GM18505 (cell line): ENCODE results near the gene SFXN5.
"Not testable (repeated sequence)": the region's sequence is repeated elsewhere in the genome, so short reads cannot be mapped to it uniquely, and the experiment has no call there.

Experiments used
- ATAC-seq: cut with Tn5 transposase; IDR thresholded peaks from one replicate; pipeline ENCODE4 v1.9.1; 2021; ENCODE audit not compliant: unreplicated experiment
- POLR2A ChIP-seq: IDR thresholded peaks from 4 replicates; pipeline ENCODE4 v1.6.1; 2011; ENCODE audit warnings: borderline replicate concordance; ENCODE audit not compliant: insufficient read depth, insufficient read length; ENCODE audit errors: extremely low read depth

SFXN5 gene

DNA sequence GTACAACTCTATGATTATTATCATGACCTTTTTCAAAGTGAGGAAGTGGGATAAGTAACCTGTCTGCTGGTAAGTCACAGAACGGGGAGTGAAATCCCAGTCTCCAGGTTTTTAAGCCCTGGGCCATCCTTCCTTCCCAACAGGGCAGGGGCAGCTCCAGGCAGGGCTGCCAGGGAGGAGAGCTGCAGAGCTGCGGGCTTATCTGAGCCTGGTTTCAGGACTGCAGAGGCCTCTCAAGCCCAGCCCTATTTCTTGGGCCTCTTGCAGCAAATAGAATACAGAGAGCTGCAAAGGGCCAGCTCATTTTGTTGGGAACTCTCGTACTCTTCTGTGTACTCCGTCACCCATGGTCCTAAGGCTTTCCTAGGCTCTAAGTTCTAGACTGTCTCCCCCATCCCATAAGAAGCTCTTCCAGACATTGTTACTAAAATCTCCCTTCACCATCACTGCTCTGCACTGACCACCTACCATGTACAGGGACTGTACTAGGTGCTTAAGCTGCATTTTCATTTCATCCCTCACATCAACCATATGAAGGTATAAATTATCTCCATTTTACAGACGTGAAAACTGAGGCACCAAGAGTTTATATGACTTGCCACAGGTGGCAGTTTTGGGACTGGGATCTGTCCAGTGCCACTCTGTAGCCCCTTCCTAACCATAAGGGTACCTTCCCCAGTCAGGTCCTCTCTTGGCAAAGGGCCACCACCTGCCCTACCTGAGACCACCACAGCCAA is 38.1 kb upstream of the SFXN5 start:
- TF ChIP-seq POLR2A: no peak
- ATAC-seq: no peak

DNA sequence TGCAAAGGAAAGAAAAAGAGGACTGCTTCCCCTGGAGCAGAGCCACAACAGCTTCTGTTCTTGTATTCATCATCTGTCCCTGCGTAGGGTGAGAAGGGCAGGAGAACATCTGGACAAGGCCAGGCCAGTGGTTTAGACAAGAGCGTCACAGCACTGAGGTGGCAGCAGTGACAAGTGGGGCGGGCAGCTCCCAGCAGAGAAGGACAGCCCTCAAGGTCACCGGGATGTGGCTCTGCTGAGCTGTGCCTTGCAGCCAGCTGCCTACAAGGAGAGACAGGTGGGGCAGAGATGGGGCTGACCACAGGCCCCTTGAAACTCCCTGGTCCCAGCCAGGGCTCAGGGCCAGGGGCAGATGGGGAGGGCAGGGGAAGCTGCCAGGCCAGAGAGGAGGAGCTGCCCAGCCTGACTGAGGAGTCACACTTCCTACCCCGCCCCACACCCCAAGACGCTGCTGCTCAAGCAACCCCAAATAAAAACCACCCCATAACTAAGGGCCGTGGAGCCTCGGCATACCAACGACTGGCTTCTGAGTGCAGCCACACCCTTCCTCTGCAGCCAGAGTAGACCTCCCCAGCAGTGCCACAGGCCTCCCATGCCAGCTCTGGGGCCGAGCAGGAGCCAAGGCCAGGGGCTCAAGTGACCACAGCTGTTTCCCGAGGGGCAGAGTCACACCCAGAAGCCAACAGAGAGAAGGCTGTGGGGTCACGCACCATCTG is 35.9 kb upstream of the SFXN5 start:
- no peak for ATAC-seq
- TF ChIP-seq POLR2A: no peak

DNA sequence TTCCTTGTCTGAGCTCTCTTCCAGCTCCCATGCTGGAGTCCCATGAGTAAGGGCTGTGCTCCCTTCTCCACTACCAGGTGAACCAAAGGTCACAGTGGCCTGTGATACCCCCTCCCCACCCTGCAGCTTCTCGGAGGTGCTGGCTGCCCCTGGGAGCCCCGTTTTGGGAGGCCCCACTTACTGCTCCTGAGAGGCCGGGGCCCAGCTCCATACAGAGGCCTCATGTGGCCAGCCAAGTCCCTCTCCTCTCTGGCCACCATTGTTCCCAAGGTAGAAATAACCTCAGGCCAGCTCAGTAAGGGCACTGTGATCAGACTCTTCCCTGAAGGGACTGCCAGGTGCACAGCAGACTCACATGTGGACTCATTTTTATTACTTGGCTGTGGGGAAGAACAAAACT is 35.3 kb upstream of the SFXN5 start:
- ATAC-seq: no peak
- no peak for TF ChIP-seq POLR2A

DNA sequence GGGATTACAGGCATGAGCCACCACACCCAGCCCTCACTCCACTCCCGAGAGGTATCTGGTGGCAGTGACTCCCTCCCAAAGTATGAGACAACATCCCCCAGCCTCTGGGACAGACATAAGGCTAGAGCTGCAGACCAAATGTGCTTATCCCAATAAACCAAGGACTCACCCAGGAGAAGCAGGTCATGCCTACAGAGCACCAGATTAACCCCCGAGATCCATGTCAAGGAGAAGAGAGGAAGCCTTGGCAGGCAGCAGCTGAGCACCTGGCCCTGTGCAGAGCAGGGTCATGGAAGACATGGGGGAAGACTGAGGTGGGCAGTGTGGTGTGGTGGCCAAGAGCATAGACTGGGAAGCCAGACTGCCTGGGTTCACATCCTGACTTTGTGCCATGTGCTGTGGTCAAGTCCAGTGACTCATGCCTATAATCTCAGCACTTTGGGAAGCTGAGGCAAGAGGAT is 34.0 kb upstream of the SFXN5 start:
- no peak for ATAC-seq
- no peak for TF ChIP-seq POLR2A

DNA sequence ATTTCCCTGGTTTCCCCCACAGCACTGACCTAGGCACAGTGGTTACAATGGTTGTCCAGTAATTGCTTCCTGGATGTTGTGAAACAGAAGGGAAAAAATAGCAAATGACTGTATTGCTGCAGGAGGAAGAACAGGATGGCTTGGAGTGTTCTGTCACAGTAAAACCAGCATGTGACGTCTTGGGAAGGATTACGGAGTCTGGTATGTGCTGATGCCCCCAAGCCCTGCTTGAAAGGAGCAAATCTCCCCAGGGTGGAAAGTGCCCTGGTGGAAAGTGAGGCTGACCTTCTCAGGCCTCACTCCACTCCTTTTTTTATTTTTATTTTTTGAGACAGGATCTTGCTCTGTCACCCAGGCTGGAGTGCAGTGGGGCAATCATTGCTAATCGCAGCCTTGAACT is 33.4 kb upstream of the SFXN5 start:
- ATAC-seq: no peak
- no peak for TF ChIP-seq POLR2A

DNA sequence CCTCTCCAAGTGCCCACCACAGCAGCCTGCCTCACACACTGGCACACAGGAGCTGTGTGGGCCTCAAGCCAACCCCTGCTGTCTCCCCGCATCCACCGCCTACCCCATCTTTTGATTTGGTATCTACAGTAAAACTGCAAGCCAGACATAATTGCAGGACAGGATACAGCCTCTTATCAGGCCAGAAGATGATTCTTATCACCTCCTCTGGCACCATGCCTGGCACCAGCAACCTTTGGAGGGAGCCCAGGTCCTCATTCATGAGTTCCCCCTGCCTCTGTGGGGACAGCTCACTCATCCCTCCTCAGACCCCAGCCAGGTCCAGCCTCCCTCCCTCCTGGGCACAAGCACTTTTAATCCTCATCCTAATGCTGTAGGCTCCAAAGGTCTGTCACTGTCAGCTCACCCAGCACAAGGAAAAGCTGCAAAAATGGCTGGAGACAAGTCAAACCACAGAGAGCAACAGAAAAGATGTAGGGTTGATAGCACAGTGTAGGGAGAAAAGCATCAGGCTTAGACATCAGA is 31.6 kb upstream of the SFXN5 start:
- ATAC-seq: no peak
- no peak for TF ChIP-seq POLR2A

DNA sequence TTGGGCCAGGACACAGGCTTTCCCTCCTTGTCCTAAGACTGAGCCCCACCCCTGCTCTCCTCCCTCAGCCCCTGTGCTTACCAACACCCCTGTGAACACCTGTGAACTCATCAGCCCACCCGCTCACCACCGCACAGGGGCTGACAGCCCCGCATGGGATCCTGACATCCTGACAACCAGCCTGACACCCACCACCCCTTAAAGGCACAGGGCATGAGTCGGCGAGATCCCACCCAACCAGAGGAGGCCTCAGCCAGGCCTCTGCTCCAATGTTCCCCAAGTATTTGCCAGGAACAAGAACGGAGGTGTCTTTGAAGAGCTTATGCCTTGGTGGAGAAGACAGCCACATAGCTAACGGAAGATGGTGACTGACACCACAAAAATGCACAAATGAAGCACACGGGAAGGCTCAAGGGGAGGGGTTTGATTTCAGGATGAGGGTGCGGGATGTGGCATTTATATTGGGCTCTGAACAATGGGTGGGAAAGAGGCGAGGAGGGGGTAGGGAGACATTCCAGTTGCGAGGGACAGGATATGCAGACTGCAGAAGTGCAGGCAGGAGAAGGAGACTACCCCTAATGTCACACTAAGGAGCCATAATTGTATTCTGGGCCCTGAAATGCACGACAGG is 30.2 kb upstream of the SFXN5 start:
- ATAC-seq: no peak
- TF ChIP-seq POLR2A: no peak

DNA sequence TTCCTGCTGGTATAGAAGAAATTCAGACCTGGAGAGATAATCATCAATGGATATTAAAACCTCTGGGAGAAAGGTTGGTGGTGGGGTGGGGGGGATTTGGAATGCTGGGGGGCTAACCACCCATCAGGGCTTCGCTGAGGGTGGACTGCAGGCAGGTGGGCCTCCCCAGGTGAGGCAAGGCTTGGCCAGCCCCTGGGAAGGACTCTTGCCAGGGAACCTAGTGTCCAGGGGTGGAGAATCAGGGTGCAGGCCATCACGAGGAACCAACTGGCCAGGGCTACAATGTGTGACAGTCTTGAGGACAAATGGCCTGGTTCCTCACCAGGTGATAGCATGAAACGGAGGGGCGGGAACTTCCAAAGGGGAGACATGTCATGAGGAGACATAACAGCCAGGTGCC is 29.4 kb upstream of the SFXN5 start:
- TF ChIP-seq POLR2A: no peak

DNA sequence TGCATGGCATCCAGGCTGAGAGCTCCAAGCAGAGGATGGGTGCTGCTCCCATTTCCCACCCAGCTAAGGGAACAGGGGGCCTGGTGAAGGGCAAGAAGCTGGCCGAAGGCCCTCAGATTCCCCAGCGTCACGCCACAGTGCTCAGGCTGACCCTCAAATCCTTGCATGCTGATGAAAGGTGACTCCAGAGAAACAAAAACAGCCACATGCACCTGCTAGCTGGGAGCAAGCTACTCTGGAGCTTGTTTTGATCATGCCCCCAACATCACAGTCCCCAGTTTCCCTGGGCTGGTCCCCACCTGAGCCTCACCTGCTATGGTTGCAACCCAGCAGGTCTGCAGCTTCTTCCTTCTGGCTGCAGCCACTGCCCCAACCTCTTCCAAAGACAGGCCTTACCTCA is 28.0 kb upstream of the SFXN5 start:
- no peak for TF ChIP-seq POLR2A
- ATAC-seq: no peak

More for the DNA sequence above, 29.4 kb upstream of the SFXN5 start:
- no peak for ATAC-seq

DNA sequence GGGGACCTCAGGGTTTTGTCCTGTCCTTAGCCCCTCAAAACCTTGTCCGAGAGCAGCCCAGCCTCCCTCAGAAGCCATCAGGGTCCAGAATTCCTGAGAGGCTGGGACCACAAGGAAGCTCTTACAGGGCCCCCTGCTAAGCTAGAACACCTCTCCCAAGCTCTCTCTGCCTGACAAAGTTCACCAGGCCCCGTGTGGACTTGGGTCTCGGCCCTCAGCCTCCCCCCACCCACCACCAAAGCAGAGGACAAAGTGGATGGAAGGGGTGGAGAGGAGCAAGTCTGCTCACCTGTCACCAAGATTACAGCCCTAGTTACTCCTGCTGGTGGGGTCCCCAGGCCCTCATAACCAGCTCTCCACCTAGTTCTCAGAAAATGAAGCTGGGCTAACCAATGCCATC is 24.4 kb upstream of the SFXN5 start:
- TF ChIP-seq POLR2A: no peak
- ATAC-seq: no peak

DNA sequence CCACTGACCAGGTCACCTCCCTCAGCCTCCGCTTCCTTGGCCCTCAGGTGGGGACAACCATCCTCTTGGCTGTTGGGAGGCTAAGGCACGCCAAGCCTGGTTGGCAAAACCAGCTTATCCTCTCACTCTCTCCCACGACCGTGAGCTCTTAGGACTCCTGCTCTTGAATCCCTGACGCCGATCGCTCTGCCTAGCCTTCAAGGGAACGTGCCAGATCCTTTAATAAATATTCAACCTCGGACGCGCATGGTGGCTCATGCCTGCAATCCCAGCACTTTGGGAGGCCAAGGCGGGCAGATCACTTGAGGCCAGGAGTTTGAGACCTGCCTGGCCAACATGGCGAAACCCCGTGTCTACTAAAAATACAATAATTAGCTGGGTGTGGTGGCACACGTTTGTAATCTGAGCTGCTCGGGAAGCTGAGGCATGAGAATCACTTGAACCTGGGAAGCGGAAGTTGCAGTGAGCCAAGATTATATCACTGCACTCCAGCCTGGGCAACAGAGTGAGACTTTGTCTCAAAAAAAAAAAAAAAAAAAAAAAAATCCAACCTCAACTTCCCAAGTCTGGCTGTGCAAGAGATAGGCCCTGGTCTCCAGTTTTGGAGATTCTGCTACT is 22.2 kb upstream of the SFXN5 start:
- not testable (repeated sequence) for ATAC-seq

DNA sequence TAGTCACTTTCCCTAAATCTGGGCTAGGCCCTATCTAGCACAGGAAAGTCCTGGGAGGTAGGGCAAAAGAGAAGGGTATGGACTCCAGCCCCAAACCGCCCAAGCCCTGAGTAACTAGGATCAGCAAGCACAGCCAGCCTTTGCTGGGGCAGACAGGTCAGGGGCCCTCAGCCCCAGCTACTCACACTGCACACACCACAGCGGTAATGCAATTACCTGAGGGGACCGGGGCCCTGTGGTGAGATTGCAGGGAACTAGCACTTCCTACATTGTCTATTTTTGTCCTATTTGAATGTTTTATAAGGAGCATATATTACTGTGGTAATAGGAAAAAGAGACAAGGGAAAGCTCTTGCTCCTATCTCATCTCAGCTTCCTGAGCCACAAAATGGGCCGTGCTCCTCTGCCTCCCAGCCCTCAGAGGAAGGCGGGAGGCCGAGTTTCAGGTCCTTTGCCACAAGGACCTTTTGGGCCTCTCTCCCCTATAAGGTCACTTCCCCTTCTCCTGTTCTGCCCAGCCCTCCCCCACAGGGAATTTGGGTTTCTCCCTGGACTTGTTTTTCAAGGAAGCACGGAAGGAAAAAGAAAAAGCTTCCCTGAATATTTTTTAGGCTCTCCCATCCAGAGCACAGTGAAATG is 20.8 kb upstream of the SFXN5 start:
- TF ChIP-seq POLR2A: no peak
- no peak for ATAC-seq

DNA sequence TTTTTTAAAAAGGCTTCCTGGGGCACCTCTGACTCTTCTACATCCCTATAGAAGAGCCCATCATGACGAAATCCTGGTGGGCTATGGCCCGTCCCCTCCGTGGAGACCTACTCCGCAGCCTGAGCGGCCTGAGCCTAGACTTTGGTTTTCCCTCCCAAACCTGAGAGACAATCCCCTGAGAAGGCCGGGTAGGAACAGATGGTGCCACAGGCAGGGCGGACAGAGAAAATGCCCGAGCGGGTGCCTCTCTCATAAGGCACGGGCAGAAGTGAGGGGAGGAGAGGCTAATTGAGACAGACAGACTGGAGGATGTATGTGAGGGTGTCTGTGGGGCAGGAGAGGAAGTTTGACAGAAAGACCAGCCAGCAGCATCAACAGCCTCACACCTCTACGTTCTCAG is 20.2 kb upstream of the SFXN5 start:
- ATAC-seq: no peak
- TF ChIP-seq POLR2A: no peak
